ENCODE measurements around the gene EIF2B2.

Gene EIF2B2

DNA sequence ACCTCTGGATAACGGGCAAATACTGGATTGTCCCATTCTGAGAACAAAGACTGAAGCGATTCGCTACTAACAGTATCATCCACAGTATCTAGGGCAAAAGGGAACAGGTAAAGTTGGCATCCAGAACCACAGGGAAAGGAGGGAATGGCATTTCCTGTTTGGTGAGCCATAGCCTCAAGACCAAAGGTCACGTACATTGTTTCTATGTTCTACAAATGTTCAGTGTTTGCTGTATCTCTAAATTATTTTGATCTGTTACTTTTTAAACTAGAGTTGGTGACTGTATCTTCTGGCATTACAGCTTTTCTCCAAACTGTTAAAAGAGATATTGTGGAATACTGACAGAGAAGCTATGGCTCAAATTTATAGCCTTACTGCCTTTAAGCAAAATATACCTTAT lies 38.9 kb downstream of the EIF2B2 start:
- DNase-seq (ENCODE audit: low read depth in 2 of 3, low spot score in 1 of 3): no peak

DNA sequence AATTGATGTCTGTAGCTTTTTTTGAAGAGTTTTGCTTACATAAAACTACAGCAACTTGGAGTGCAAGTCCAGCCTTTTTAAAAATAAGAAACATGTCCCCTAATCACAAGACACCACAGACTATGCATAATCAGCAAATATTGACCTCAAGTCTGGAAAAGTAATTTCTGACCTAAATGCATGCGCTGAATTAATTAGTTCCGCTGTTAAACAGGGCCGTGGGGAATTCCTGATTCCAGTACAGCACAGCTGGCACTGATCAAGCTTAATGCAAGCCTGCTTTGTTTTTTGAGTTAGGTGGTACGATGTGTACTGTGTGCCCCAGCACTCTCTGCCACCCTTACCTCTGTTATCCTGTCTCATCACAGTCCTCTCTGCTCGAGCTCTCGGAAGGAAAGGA lies 39.3 kb downstream of the EIF2B2 start:
- DNase-seq (ENCODE audit: low read depth in 2 of 3, low spot score in 1 of 3): no peak

DNA sequence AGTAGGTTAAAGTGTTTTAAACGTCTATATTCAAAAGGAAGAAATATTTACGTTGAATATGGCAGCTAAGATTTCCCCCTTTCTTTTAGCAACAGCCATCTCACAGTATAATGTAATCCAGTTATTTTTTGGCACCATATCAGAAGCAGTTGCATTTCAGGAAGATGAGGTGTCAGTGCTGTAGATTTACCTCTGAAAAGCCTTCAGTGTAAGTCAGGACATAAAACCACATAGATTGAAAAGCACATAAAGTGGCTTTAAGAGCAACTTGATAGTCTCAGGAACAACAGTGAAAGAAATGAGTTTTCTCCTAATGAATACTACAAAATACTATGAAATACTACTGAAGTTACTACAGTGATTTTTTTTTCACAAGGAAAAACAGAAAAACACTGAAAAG lies 41.6 kb downstream of the EIF2B2 start:
- no peak for DNase-seq (ENCODE audit: low read depth in 2 of 3, low spot score in 1 of 3)

DNA sequence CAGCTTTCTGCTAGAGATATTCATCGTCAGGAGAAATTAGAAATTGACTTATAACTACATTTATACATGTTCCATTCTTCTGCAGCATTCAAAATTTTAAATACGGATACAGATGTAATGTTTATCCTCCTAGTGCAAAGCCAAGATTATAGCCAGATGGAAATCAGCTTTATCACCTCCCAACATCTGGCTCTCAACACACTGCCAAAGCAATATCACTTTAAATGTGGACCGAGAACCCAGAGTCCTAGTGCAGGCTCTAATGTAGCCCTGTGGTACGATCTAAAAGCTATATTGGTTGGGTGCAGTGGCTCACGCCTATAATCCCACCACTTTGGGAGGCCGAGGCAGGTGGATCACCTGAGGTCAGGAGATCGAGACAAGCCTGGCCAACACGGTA lies 42.0 kb downstream of the EIF2B2 start:
- no peak for DNase-seq (ENCODE audit: low read depth in 2 of 3, low spot score in 1 of 3)

DNA sequence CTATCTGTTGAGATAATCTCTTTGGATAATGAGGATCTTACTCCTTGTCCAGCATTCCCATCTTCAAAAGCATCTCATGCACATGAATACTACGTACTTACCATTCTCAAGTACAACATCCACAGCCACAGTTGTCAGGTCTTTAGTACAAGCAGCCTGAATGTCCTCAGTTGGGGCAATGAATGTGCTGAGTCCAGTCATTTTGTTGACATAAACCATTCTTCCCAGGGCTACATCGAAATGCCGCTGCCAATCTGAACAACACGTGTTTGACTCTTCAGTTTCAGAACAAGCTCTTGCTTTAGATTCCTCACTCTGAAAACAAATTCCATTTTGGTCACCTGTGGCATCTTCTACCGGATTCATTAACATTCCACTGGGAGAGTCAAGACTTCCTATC lies 43.6 kb downstream of the EIF2B2 start:
- DNase-seq (ENCODE audit: low read depth in 2 of 3, low spot score in 1 of 3): no peak

DNA sequence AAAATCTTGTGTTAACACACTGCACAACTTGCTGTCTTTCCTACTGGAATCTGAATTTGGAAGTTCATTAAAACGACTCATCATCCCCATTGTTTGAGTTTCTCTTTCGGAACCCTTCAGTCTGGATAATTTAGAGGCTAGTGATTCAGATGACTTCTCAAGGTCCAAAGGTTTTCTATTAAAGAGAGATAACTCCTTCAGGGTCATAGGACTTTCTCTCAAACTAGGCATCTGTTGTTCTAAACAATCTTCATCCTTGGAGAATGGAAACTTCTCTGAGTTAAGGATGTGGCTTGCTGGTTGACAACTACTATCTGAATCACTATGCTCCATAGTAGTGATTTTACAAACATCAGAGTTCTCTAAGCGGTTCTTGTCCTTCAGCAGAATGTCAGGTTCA lies 44.2 kb downstream of the EIF2B2 start:
- no peak for DNase-seq (ENCODE audit: low read depth in 2 of 3, low spot score in 1 of 3)

DNA sequence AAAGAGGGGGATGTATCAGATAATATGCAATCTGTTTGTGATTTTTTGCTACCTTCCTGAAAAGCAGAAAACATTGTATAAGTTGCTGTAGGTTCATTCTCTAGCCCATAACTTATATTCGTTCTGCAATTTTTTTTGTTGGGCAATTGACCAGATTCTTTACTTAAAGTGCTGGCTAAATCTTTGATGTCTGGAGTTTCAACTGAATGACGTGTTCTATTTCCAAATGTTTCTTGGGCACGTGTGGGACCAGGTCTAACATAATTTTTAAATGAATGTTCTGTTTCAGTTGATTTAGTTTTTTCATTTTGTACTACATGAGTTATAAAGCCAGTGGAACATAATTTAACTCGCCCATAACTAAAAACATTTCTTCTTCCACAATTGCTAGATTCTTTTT lies 44.8 kb downstream of the EIF2B2 start:
- no peak for DNase-seq (ENCODE audit: low read depth in 2 of 3, low spot score in 1 of 3)

DNA sequence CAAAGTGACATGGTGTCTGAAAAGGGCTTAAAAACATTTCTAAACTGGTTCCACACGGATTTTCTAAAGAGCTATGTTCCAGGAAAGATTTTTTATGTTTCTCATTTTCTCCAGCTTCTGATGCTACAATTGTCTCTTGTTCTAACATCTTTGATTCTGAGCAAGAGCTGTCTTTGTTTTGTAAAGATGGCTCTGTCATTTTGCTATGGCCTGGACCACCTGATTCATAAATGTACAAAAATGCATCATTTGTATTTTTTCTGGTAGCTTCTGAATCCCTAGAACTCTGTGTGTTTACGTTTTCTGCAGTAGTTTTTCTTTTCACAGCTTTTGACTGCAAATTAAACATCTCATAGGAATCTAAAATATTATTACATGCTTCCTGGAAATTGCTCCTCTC lies 45.4 kb downstream of the EIF2B2 start:
- DNase-seq (ENCODE audit: low read depth in 2 of 3, low spot score in 1 of 3): no peak

DNA sequence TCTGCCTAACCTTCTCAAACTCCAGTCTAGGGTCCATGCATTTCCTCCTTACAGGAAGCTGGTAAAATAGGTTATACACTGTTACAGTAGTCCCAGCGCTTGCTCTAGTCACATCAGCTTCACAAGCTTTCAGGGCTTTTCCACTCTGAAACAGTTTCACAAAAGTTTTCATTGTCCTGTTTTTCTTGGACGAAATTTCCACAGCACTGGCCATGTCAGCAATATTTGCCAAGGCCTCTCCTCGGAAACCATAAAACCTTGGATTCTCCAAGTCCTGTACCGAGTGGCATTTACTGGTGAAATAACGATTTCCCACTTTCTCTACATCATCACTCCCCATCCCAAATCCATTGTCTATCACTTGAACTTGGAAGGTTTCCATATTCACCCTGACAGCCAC lies 46.4 kb downstream of the EIF2B2 start:
- DNase-seq (ENCODE audit: low read depth in 2 of 3, low spot score in 1 of 3): no peak

DNA sequence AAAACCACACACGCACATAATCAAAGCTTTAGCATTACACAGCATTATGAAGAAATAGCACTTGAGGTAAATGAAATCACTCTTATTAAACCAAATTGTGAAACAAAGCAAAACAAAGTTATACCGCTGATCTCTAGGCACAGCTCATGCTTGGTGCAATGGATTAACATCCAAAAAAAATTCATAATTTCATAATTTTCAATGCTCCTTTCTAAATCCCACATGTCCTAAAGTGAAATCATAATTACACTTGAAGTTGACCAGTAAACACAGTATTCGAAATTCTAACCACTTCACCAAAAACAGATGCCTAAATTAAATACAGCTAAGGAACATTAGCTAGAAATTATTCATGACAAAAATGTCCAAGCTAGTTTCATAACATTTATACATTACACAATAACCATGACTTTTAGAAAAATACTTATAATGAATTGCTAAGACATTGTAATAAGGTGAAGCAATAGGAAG lies 47.0 kb downstream of the EIF2B2 start:
- no peak for DNase-seq (ENCODE audit: low read depth in 2 of 3, low spot score in 1 of 3)

DNA sequence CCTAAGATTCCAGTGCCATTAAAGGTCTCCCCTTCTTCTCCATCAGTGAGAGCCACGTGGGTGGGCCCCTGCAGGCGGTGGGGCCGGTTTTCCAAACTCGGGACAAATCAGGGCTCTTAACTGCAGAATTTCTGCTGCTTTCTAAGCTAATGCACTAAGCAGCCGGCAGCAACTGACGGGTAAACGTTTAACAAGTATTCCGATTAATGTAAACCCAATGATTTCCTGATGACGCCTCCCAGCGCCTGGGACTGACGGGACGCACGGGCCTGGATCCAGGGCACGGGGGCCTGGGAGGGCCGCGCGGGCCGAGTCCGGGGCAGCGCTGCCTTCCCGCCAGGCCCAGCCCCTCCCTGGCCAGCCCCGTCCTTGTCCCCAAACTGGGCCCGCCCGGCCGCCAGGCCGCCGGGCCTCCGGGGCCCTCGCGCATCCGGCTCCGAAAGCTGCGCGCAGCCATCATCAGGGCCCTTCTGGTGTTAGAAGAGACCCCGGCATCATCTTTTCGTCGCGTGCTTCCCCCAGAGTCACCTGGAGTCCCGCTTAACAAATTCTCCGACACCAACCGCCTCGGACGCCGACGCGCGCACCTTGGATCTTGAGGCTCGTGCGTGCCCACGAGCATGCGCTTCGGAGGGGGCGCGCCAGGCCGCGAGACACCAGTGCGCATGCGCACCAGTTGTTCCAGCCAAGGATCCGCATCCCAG lies 48.3 kb downstream of the EIF2B2 start, which contains the start of gene MLH3:
MLH3 (minus strand) TSS at position 616 of the 704 bp plus-strand sequence. CDS start 1,812 bp downstream, outside the sequence.
- DNase-seq (ENCODE audit: low read depth in 2 of 3, low spot score in 1 of 3): peak; percentile 56 to 74 (median 58)

DNA sequence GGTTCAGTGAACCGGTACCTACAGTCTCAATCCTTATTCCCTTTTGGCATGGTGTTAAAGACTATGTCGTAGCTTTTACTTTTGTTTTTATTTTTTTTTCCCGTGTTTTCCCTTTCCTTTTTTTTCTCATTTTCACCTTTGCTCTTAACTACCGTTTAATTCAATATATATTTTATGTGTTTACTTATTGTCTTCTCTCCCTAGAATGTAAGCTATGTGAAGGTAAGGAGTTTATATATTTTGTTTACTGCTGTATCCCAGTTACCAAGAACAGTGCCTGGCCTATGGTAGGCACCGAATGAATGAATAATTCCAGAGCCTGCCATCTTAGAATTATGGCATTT lies 48.8 kb downstream of the EIF2B2 start:
- DNase-seq (ENCODE audit: low read depth in 2 of 3, low spot score in 1 of 3): no peak

DNA sequence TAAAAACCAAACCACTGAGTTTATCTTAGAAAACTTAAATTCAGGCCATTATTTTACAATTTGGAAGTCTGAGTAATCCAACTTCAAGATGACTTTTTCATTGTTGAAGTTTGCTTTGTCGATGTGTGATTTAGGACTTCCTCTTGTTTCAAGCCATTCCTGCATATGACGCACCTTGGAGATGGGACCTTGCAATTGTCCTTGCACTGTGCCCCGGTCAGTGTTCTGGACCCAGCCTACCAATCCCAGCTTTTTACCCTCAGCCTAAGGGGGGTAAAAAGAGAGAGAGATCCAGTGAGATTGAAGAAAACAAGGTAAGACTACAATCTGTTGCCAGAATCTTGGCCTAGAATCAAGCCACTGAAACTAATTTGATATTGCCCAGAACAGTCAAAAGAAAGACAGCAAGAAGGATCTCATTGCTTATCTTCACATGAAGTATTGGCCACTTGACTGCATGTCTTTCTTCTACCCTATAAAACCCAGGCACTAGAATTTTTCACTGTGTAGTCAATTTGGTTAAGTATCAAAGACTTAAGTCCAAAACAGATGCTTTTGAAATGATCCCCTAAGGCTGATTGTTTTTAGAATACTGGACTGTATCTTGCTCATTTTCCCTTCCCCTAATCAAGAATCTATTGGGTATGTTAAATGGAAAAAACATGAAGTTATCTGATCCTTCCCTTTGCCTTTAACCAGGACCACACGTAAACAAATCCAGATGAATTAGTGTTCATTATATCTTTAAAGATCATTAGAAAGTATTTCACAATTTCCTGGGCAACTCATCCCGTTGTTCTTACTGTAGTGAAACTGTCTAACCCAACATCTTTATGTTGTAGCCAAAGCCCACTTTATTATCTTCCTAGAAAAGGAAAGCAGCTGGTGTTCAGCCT lies 50.9 kb downstream of the EIF2B2 start:
- DNase-seq (ENCODE audit: low read depth in 2 of 3, low spot score in 1 of 3): no peak

DNA sequence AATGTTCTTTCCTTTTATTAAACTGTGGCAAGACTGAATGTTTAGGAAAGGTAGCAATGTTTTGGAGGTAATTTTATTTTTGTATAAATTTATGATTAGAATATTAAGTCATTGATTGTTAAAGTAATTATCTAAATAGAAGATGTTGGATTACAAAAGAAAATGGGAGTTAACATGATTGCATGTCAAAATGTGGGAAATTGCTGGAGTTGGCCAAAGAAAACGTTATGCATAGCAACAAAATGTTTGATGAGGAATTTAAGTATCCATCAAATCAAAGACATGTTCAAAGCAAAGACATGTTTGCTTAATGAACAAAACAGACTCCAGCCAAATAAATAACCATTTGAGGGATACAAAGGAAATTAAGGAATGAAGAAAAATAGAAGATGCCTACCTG lies 51.7 kb downstream of the EIF2B2 start:
- no peak for DNase-seq (ENCODE audit: low read depth in 2 of 3, low spot score in 1 of 3)

DNA sequence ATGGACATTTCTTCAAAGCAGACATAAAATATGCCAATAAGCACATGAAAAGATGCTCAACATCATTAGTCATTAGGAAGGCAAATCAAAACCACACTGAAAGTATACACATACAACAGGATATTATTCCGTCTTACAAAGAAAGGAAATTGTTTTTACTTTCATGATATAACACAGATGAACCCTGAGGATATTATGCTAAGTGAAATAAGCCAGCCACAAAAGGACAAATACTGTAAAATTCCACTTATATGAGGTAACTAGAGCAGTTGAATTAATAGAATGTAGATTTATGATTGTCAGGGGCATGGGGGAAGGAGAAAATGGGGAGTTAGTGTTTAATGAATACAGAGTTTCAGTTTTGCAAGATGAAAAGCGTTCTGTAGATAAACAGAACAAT lies 56.9 kb downstream of the EIF2B2 start:
- no peak for DNase-seq (ENCODE audit: low read depth in 2 of 3, low spot score in 1 of 3)

DNA sequence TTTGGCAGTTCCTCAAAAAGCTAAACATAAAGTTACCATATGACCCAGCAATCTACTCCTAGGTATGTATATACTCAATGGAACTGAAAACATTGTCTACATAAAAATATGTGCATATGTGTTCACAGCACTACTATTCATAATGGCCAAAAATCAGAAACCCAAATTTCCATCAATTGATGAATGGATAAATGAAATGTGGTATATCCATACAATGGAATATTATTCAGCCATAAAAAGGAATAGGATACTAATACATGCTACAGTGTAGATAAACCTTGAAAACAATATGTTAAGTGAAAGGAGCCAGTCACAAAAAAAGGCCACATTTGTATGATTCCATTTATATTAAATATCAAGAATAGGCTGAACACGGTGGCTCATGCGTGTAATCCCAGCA lies 57.7 kb downstream of the EIF2B2 start:
- no peak for DNase-seq (ENCODE audit: low read depth in 2 of 3, low spot score in 1 of 3)

All from stimulated activated CD4-positive, alpha-beta T cell treated with anti-CD3 and anti-CD28 coated beads, Interleukin-12 subunit alpha, Interleukin-12 subunit beta, amount 100 ng/mL, for 48 hours (primary cell).